Activated CD4-positive, CD25-positive, alpha-beta regulatory T cell treated with anti-CD3 and anti-CD28 coated beads, Interleukin-2, amount 50 U/mL, for 72 hours (primary cell): ENCODE data around the gene PARD3B.

Experiments used
- DNase-seq: peaks from one replicate; pipeline ENCODE4 v3.0.0; 2021

The PARD3B gene

DNA sequence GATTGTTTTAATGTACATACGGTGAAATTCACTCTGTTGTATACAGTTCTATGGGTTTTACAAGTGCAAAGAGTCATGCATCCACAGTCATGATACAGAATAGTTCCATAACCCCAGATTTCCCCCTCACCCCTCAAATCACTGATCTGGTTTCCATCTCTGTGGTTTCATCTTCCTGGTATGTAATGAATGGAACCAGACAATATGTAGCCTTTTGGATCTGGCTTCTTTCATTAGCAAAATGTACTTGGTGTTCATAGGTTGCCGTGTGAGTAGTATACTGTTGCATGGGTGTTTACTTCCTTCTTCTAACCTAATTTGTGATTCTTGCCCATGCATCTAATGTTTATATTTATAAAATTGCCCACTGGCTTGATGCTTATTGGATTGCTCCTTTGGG is 838.3 kb downstream of the PARD3B start:
- no peak for DNase-seq

DNA sequence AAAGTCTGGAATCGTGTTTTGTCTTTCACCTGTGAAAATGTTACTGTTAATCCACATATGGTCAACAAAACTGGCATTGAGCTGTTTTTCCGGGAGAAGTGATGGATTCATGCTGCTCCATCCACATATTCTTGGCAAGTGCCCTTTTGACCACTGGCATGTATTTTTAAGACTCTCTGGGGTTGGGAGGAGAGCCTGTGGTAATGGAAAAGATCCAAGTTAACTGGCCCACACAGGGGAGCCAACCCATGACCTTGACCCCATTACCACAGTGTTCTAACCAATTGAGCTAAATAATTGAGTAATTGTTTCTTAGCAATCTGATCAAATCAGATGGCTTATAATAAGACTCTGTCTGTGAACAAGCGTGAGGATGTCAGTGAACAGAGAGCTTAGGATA is 840.8 kb downstream of the PARD3B start:
- DNase-seq, result no peak

DNA sequence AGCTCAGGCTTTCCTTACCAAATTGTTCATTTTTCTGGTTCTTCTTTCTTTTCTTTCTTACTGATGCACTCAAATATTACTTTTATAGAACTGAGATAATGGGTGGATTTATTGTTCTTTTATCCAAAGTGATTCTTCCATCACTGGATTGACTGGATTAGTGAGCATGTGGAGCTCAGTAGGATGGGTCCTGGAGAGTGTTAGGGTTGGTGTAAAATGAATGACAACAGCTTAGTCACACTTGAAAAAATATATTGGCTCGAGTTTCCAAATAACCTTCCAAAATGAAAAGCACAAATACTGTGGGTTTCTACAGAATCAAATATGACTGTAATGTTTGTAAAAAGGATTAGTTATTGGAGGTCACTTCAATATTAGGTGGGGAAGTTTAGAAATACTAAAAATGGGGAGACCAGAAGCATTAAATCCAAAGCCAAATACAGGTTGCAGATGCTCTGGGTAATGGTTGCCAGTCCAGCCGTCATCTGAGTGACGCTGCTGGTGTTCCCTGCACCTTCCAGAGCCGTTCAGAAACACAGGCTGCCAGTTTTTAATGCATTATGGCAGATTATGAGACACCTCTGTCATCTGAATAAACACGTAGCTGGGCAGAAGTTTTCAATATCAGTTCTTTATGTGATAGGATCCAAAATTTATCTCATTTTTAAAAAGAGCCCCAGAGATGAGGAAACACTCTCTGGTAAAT is 842.2 kb downstream of the PARD3B start:
- DNase-seq, result no peak

DNA sequence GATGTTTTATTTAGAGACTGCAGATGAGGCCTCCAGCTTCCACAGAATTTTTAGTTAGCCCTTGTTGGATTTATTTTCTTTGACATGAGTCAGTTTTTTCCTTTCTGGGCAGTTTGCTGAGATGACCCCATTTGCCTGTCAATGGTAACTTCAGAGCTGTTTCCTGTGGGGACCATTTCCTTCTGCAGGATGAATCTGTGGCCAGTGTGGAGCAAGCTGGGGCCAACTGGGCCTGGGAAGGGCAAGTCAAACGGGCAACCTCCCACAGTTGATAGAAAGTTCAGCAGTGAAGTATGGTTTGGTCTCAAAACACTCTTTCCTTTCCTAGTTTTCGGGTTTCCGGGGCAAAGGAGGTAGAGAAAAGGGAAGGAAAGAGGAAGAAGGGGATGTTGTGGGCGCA is 845.6 kb downstream of the PARD3B start:
- no peak for DNase-seq

DNA sequence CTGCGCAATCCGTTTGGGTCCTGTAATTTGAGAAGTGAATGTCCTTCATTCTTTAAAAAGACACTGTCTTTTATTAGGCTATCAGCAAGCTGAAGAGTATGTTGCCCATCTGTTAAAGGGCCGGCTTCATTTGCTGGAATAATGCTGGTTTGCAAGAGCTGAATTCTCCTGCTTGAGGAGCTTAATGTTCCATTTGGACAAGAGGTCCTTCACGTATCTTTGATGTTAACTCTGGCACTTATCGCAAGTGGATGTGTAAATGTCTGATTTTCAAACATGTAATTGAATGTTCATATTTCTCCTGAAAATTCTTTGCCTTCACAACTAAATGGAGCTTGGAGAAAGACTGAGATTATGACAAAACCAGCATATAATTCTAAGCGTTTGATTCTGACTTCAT is 856.2 kb downstream of the PARD3B start:
- no peak for DNase-seq

DNA sequence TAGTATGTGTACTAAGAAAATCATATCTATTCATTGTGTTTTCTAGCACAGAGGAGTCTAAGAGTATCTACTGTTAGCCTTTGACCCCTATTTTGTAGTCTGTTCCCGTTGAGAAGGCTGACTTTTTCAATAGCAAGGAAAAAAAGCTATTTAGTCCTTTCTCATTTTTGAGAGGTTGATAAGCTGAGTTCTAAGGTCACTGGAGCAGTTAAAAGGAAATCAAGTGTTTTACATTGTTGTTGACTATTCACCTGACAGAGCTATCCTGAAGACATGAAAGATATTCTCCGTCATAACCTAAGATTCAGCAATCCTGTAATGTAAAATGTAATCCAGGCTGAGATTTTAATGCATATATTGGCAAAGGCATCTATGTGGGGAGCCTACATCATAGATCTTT is 856.7 kb downstream of the PARD3B start:
- no peak for DNase-seq

DNA sequence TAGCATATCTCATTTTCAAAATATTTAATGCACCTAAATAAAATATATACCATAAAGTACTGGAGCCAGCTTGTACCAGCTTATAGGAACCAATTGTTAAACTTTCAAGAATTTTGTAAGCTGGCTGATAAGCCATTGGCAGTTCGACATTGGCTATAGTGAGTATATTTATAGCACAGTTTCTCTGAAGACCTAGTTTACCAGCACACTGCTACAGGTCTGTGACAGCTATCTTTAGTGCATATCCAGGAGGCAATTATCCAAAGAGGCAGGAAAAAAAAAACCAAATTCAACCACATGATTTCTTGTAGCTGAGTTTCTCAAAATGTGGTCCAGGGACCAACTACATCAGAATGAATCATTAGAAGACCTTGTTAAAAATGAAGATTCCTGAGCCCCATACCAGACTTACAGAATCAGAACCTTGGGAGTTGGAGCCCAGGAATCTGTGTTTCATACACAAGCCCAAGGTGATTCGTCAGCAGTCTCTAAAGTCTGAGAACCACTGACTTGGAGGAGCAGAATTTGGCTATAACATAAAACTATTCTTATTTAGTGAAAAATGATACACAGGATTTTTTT is 858.1 kb downstream of the PARD3B start:
- DNase-seq, result no peak

DNA sequence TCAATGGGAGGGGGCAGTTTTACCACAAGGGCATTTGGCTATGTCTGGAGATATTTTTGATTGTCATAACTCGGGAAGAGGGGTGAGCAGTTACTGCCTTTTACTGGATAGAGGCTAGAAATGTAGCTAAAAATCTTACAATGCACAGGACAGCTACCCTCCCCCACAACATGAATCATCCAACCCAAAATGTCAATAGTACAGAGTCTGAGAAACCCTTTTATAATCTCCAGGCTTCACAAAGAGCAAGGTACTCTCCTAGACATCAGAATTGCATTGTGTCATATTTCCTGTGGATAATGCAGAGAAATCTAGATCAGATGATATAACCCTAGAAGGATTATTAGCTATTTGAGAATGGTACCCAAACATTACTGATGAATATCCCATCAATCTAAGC is 859.9 kb downstream of the PARD3B start:
- no peak for DNase-seq

DNA sequence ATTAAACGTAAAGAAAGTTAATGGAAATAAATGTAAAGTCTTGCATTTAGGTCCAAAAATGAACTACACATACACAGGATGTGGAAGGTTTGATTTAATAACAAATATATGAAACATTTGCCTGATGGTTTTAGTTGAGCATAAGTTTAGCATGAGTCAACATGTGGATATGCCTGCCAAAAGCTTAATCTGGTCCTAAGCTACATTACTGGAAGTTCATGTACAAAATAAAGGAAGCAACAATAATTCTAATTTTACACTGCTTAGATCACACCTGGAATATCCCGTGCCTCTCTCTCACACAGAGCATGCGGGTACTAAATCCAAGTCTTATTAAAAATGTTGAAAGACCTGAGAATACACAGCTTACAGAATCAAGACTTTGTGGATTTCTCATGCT is 860.5 kb downstream of the PARD3B start:
- DNase-seq, result no peak

DNA sequence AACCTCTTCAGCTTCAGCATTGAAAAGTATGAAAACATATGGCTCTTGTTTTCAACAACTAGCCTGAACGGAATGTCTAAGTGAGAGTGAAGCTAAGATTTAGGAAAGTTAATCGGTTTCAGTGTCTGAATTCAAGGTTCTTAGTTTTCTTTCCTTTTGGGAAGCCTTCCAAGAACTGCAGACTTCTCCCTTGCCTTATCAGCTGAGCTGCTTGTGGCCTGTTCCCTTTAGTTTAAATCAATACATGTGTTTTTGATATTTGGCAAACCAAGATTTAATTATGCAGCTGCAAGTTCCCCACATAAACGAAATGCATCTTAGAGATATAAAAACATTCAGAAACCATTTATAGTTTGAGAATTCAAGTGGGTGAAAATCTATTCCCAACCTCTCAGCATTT is 862.7 kb downstream of the PARD3B start:
- no peak for DNase-seq

DNA sequence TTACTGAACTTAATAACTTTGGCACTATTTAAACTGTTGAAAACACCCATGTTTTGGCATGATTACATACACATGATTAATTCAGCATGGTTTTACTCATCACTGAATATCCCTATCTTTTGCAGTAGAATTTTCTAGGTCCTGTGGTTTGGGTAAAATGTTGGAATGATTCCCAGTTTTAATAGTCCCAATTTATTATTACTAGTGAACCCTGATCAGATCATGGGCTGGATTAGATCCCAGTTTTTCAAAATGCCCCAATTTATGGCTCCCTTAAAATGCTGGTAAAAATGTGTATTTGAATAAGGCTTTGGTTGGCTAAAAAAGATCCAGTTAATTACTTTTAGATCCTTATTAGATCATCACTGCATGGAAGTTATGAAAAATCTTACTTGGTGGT is 863.4 kb downstream of the PARD3B start:
- DNase-seq, result no peak

DNA sequence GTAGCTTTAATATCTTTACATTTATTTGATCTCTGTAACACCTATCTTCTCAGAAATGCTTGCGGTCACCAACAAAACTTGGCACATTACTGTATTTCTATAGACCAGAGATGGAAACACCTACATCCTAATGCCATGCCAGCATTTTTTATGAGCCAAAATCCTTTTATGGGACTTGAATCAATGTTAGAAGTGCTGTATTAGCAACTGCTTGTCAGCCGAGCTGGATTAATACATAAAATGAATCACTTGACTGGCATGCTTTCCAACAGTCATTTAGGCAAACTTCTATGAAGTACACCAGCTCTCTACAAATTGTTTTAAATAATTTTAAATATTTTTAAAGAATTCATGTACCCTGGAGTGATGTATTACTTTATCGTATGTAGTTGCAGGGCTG is 864.1 kb downstream of the PARD3B start:
- DNase-seq, result no peak

DNA sequence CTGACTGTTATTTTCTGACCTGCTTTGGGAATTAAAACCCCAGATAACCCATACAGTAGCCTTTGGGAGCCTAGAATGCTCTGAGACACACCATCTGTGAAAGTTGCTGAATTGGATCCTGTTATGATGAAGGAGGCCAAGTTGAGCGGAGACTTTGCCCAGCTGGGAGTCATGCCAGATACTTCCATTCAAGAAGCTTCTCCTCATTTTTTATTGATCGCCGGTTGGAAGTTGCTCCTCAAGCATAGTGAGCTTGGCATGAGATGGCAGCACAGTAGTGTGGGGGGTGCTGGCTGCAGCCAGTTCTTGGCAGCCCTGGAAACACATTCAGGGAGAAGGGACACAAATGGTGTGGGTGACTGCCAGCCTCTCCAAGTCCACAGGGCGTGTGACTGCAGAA is 866.3 kb downstream of the PARD3B start:
- DNase-seq, result no peak

DNA sequence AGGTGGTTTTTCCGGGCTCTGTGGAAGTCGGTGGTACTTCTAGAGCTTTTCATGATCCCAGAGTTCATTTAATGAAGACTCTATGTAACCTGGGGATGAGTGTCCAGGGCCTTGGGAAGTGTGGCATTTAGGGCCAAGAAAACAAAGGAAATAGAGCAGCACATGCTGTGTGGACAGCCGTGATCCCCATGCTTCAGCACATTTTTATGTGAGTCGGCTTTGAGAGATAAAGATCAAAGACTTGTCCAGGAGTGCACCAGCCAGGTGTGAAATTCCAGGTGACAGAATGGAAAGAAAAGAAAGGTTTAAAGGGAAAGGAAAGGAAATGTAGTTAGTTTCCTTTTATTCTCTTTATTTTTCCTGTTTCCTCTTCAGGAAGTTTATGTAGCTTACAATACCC is 879.1 kb downstream of the PARD3B start:
- no peak for DNase-seq

DNA sequence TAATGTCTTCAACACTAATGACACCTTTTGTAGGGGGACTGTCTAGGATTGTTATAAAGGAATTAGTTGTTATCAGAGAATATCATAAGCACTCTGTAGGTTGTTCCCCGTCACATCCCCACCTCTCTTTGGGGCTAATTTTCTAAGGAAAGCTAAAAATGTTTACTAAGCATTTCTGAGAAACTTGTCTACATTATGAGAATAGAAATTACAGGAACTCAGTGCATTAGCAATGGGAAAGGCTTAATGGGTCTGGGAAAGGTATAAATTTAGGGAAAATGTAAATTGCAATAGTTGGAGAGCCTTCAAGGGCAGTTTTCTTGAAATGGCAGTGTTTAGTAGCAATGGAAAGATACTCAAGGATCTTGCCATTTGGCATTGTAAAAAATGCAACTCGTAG is 879.8 kb downstream of the PARD3B start:
- no peak for DNase-seq

DNA sequence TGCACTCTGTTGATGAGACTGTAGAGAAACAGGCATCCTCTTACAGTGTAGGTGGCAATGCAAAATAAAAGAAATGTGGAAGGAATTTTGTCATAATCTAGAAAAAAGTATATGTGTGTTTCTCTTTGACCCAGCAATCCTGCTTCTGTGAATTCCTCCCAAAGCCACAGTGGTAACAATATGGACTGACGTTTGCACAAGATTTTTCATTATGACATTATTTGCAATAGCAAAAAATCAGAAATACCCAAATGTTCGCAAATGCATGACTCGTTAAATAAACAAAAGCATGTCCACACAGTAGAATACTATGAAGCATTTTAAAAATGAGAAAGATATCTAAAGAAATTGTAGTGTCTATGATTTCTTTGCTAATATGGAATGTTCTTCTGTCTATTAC is 881.8 kb downstream of the PARD3B start:
- DNase-seq, result no peak

DNA sequence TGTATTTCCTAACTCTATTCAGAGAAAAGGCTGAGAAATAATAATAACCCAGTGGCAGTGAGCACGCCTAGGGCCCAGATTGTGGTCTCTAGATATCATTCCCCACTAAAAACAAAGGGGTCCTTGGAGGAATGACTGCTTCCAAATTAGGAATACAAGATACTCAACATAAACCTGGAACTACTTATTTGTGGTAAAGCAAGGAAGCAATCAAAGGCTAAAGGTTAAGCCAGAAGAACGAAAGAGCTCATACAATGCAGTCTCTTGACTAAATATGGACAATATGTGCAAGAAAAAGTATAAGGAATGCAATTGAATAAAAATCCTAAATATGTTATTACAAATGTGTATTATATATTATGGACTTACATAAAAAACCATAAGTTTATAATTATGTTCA is 883.5 kb downstream of the PARD3B start:
- DNase-seq, result no peak

DNA sequence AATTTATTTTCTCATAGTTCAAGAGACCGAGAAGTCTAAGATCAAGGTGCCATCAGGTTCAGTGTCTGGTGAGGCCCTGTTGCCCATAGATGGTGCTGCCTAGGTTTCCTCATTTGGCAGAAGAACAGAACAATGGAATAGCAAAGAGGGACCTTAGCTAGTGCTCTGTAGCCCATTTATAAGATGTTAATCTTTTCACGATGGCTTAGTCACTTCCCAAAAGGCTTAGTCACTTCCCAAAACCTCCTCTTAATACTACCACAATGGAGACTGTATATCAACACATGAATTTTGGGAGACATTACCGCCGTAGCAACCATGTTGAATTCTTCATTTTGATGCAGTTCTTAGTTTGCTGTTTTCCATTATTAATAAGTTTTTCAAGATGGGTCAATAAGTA is 890.7 kb downstream of the PARD3B start:
- DNase-seq, result no peak

DNA sequence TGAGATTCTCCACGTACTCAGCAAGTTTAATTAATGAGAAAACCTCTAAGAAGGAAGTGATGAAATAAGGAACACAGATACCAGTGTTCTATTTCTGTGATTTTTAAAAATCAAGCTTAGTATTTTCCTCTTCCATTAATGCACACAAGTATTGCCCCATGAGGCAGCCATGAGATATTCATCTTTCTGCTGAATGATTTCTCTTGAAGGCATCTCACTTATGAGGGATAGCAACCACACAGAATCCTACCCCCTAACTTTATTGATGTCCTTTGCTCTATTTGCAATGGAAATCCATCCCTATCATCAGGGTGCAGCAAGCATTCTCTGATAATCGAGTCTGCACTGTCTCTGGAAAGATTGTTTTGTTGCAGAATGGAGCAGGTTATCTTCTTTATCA is 893.0 kb downstream of the PARD3B start:
- DNase-seq, result no peak

DNA sequence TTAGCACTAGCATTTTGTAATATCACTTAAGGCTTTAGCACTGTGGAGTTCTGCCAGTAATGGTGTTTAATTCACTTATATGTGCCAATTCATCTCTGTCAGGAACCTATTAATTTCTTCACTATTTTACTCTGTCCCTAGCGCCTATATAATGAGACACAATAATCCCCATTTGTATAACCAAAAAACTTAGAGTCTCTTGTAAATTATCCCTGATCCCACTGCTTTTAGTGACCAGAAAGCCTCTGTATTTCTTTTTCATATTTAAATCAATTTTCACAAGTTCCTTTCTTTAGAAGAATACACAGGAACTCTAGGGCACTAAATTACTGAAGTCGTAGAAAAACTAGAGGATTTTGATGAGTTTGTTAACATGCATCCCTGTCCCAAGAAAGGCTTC is 894.3 kb downstream of the PARD3B start:
- DNase-seq, result no peak

DNA sequence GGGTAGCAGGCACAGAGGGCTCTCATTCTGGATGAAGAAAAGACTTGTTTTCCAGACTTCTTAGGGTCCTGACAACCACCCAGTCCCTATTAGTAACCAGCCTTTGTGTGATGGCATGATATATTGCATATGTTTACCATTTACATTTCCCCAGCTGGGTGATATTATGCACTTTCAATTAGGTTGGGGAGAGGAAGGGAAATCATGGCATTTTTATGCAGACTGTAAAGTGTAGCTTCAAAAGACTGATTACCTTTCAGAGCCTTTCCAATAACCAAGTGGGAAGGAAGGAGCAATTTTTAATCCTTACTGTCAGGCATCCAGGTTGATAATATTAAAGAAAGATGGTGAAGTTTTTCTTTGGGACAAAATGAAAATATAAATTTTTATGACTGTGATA is 896.2 kb downstream of the PARD3B start:
- no peak for DNase-seq

DNA sequence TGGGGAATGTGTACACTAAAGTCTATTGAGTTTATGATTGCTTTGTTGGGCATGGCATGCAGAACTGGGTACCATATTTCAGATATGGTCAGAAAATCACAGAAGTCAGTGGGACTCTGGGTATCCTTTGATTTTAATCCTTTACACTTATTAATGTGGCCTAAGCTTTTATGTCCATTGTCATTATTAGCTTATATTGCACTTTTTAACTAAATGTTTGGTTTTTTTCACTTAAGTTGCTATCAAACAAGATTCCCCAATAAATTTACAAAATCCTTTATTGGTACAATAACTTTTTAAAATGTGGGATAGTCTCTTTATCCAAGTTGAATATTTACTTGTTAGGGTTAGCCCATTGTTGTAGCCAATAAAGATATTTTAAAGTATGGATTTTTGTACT is 902.9 kb downstream of the PARD3B start:
- DNase-seq, result no peak

DNA sequence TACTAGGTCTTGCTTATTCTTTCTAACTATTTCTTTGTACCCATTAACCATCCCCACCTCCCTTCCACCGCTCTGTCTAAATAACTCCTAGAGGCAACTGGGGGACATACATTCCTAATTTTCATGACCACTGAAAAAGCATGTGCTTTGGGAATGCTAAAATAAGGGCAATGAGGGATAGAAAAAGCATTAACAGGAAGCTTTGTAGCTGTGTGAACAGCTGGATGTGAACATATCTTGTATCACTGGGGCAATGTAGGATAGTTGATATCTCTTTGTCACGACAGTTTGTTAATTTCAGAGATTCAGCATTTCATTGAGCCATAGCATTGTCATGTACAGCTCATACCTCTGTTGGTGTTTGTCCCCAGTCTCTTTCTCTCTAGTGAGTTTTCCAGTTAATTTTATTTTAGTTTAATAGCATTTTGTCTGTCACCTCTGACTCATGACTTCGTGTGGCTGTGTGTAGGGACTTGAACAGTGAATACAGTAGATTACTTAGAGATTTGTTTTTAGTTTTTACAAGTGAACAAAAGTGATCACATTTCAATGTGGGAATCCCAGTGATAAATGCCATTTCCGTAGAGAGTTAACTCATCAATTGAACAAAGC is 906.7 kb downstream of the PARD3B start:
- DNase-seq, result no peak

DNA sequence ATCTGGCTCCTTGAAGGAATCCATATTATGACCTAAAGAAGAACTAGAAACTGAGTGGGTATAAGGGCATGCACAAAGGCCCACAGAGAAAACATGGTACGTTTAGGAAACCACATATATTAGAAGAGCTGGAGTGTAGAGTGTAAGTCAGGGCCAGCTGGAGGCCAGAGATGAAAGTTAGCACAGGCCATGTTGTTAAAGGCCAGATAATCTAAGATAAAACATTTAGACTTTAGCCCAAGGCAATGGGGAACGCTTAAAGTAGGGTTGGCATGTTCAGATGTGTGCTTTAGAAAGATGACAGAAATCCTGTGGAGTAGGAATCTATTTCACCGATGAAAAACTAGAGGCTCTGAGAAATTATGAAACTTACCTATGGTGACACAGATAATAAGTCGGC is 907.9 kb downstream of the PARD3B start:
- DNase-seq, result no peak

DNA sequence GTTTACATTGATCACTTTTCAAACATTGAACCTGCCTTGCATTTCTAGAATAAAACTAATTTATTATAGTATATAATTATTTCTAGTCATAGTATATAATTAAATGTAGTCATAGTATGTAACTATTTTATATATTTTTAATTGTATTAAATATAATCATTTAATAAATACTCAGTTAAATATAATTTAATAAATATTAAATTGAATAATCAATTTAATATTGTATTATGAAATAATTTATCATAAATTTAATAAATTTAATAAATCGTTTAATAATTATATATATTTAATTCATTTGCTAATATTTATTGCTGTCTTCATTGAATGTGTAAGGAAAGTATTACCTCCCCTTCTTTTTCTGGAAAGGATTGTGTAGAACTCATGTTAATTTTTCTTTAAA is 911.4 kb downstream of the PARD3B start:
- no peak for DNase-seq
